ENCODE results near the gene IQGAP1. TPM values are rescaled to one million over a fixed set of nuclear protein-coding genes. Genes with fewer than 3 reads are reported as not detected.
A peak's percentile ranks its signal among the peaks of the same experiment; 100 is the strongest.

Gene IQGAP1
- total and polyA plus RNA-seq, 2 of the 4 experiments (the other 2 are of a cell fraction), result 87.5 to 207 TPM

- Histone ChIP-seq H2AK5ac (ENCODE audit: low read depth, low read length) (no peak overlapping the region), H3K79me1 (ENCODE audit: low read depth in 1 of 2, low read length in 2 of 2) (0 out of 4 replicates have a peak, but pooled peaks cover 0 to 6% of the 10 kb centered on the region in 2 experiments), H3K4me2 (ENCODE audit: low read depth, low read length) (no peak overlapping the region; the same call in 1 of the 2 replicates), H2BK120ac (ENCODE audit: low read depth, low read length) (no peak overlapping the region), H3K9me3 (ENCODE audit: control insufficient read depth, insufficient read depth, low read length) (no peaks in the 10 kb centered on the region), H3K27ac (ENCODE audit: insufficient read depth, low read length) (no peak overlapping the region), H3K9me1 (ENCODE audit: insufficient read depth, low read length) (no peaks in the 10 kb centered on the region; the same call in none of the 2 replicates), H4K5ac (ENCODE audit: low read depth, low read length) (no peak overlapping the region), H3K4ac (ENCODE audit: low read depth, low read length) (no peak overlapping the region), H3K4me1 (ENCODE audit: control insufficient read depth, insufficient read depth, low read length) (peaks cover 14% of the 10 kb centered on the region), H3K56ac (ENCODE audit: extremely low read depth, insufficient read depth, low read length) (no peak overlapping the region), H2AK9ac (replicated peaks; ENCODE audit: low read depth, low read length, poor library complexity) (no peak overlapping the region), H3K23ac (ENCODE audit: low read depth, low read length) (no peak overlapping the region), H3K36me3 (ENCODE audit: control insufficient read depth, insufficient read depth, low read length) (no peaks in the 10 kb centered on the region), H3K9ac (ENCODE audit: low read depth, low read length) (no peak overlapping the region), H2AFZ (replicated peaks; ENCODE audit: low read length, poor library complexity) (no peak overlapping the region), H4K91ac (ENCODE audit: insufficient read depth, low read depth, low read length) (no peak overlapping the region), H2BK5ac (ENCODE audit: low read depth, low read length, poor library complexity, severe bottlenecking) (no peak overlapping the region), H4K20me1 (ENCODE audit: insufficient read depth, low read length) (no peaks in the 10 kb centered on the region), H3K4me3 (ENCODE audit: insufficient read depth, low read depth, low read length) (no peak overlapping the region), H3K27me3 (ENCODE audit: control insufficient read depth, insufficient read depth, low read length) (no peaks in the 10 kb centered on the region), H2BK20ac (ENCODE audit: low read depth, low read length) (no peak overlapping the region), H4K8ac (ENCODE audit: low read depth in 2 of 2, low read length in 2 of 2) (no peak overlapping the region), H3K18ac (ENCODE audit: low read depth, low read length) (no peak overlapping the region), H3K14ac (replicated peaks; ENCODE audit: low read depth, low read length) (no peak overlapping the region; the same call in 1 of the 2 replicates), H2BK15ac (ENCODE audit: low read depth, low read length) (no peak overlapping the region; the same call in 2 of the 3 replicates)
- DNase-seq (peak; percentile 54), ATAC-seq (ENCODE audit: low read depth) (peak; percentile 67)
- TF ChIP-seq NFE2L2 (IDR thresholded peaks at IDR 0.05; ENCODE audit: low read depth, low read length) (no peak), USF2 (IDR thresholded peaks at IDR 0.05; ENCODE audit: low read depth, low read length) (0 out of 2 replicates have a peak, but pooled peaks have one; percentile 19)
- 40% methylated on average over 1 of the region's 3 CpGs; no CpG with 5 or more reads in 1 of the 2 experiments for WGBS, 2 experiments (ENCODE audit: extremely low coverage in 2 of 2, insufficient read length in 1 of 2)
- BruUV-seq (replicated peaks), result no TSS peak
- in situ Hi-C loops (cut with MboI; ENCODE audit: low sequenced_read_pairs), result no loop called here
- POLR2A ChIA-PET (ENCODE audit: unreplicated experiment), result interaction anchor here (1.2 kb wide), 1 partner anchor 20 kb away, joined by 4 read pairs; the partner anchor contains the start of gene IQGAP1
- CTCF ChIA-PET, result interaction anchor here (0.9 kb wide), 1 partner anchor 48 kb away, joined by 3 read pairs; no protein-coding TSS in a partner anchor
- intact Hi-C loops (cut with micrococcal nuclease), result no loop called here
- dilution Hi-C loops (cut with HindIII; ENCODE audit: low sequenced_read_pairs, unreplicated experiment), result no loop called here
Observed at GRCh38 chr15:90367576-90367975, 20.5 kb upstream of the IQGAP1 start.
